Myocyte (in vitro differentiated cells): ENCODE results near the gene KIF1B. TPM values are rescaled to one million over a fixed set of nuclear protein-coding genes. Genes with fewer than 3 reads are reported as not detected.

Experiments
- DNase-seq: peaks from one replicate; pipeline ENCODE4 v3.0.0-alpha.2; 2012; ENCODE audit warnings: low read depth
- total RNA-seq: library from RNA; depleted of rRNA; stranded (reverse); fragments of >200 nt; gene quantifications from 2 replicates; pipeline ENCODE4 v1.2.3, GENCODE V29; 2014

The KIF1B gene
- total RNA-seq, 1 donor from 2014 or later: 155 TPM

DNA sequence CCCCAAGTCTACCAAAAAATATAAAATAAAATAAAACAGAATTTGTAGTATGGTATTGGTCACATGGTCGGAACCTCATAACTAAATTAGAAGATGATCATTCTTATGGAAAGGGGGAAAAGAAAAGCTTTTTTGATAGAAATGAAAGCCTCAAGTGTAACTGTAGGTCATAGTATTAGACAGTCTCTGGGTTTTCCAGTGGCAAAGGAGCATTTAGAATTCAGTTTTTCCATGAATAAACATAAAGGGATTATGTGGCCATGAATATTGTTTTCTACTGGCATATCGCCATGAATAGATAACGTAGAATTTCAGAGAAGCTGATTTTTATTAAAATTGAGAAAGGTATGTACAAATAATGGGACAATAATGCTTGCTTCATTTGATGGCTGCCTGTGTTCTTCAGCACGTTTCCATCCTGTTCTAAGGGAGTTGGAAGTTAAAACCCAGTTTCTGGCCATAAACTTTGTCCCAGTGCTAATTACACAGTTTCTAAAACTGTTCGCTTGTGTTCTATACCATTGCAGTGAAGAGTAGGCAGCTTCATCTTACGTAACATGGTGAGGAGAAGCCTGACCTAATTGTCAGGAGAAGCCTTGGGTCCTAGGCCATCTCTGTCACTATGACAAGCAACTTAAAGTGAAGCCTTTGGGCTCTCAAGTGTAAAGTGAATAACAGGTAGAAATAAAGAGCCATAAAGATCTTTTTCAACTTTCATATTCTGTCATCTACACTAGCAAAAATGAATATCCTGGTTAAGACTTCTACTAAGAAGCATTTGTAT, 118.0 kb downstream of the KIF1B start:
- no peak for DNase-seq

DNA sequence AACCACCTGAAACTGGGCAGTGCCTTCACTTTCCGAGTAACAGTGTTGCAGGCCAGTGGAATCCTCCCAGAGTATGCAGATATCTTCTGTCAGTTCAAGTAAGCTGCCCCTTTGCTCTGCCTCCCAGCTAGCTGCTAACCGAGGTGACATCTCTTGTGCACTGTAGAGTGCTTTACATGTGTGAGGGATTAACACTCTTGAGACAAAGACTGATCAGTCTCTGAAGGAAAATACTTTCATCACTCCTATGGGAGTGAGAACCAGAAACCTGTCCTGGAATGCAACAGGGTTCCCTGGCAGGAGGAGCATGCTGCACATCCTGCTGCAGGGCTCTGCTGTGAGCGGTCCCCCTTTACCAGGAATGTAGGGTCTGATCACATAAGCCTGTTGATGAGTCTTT, 127.1 kb downstream of the KIF1B start:
- no peak for DNase-seq

GRCh38 chr1:10338047-10338446, 127.7 kb downstream of the KIF1B start:
- peak; percentile 54 for DNase-seq

- no peak for DNase-seq
Measured at GRCh38 chr1:10338611-10339010, 128.2 kb downstream of the KIF1B start.

GRCh38 chr1:10339036-10339567, 128.7 kb downstream of the KIF1B start:
- DNase-seq: no peak

GRCh38 chr1:10339815-10340214, 129.4 kb downstream of the KIF1B start:
- DNase-seq: peak; percentile 61

GRCh38 chr1:10340930-10341590, 130.7 kb downstream of the KIF1B start:
- DNase-seq: no peak

DNA sequence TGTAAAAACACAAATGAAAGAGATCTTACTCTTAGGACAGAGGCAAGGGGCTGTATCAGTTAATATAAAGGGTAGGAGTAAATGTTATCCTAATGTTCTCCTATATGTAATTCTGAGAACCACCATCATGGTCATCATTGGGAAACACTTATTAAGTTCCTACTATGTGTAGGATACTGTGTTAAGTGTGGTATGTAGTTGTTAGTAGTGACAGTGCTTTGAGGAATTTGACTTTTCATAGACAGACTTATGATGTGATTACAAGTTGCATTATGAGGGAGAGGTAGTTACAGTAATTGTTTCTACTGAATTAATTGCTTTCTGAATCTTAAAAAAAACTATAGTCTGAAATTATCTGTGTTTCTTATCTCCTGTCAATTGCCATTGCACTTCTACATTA, 136.7 kb downstream of the KIF1B start:
- DNase-seq: no peak

DNA sequence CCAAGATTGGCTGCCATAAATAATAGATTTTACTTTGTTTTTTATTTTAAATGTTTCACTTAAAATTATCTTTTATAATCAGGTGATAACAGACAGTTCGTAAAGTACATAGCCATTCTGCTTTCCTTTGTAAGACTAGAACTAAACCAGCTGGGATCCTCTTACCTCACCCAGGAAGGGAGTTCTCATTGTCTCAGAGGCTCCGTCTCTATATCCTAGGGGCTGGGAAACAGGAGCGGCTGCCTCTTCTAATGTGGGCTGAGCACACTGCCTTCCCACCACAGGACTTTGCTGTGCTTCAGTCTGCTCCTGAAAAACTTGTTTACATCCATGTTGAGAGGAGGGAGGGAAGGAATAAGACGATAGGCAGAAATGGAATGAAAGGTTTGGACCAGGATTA, 142.9 kb downstream of the KIF1B start:
- DNase-seq: no peak

DNA sequence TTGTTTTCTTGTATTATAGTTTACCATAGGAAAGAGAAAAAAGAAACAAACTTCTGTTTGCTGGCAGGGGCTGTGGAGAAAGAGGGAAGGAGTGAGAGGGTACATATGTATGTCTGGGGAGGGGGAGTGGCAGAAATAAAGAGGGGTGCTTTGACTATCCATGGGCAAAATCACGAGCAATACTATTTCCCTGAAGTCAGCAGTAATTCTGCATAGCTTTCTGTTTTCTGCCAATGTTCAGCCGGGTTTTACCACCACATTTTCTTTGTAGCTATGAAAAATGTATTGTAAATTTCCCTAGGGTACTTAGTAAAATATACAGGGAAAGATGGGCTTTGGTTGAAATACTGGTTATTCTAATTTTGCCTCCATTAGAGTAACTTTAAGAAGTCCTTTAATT, 143.3 kb downstream of the KIF1B start:
- no peak for DNase-seq

DNA sequence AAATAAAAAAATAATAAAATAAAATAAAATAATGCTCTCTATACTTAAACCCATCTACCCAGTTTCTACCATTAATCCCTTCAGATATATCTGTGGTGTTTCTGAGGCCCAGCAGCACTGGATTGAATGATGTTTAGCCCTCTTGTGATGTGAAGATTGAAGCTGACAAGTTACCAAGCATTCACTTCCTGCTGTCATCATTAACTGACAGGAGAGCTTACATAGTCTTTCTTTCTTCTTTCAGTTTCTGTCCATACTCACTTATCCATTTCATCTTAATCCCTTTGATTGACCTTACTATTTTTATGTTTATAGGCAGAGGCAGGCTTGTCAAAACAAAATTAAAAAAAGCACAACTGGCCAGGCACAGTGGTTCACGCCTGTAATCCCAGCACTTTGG, 149.7 kb downstream of the KIF1B start:
- DNase-seq: no peak

DNA sequence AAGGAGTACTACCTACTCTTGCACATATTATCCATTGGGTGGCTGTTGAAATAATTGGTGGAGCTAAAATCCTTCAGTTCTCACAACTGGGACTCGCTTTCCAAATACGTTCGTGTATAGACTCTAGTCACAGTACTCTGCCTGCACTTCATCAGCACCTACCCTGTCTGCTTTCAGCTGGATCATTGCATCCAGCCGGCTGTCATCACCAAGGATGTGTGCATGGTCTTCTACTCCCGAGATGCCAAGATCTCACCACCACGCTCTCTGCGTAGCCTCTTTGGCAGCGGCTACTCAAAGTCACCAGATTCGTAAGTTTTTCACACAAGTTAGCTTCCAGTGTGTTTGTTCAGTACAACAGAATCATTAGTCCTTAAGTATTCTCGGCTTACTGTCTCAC, 151.1 kb downstream of the KIF1B start:
- DNase-seq: no peak

GRCh38 chr1:10368194-10368593, 157.8 kb downstream of the KIF1B start:
- DNase-seq: no peak

DNA sequence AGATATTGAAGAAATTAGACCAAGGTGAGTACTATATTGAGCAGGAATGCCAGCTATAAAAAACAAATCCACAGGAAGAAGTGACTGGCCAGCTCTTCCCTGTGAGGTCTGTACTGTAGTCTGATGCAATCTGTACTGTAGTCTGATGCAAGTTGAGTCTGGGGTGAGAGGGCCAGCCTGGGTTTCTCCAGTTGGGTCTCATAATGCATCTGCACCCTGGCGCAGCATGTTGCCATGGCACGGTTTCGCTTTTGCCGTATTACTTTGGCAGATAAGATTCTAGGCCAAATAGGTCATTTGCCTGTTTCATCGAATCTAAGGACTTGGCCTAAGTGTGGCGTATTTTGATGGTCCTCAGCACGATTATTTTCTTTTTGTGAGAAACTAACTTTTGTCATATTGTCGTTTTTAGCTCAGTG, 164.1 kb downstream of the KIF1B start:
- no peak for DNase-seq

- DNase-seq: peak; percentile 84
Measured at GRCh38 chr1:10377365-10378029, 167.1 kb downstream of the KIF1B start.

- DNase-seq: no peak
Measured at GRCh38 chr1:10378081-10378841, 167.9 kb downstream of the KIF1B start.

DNA sequence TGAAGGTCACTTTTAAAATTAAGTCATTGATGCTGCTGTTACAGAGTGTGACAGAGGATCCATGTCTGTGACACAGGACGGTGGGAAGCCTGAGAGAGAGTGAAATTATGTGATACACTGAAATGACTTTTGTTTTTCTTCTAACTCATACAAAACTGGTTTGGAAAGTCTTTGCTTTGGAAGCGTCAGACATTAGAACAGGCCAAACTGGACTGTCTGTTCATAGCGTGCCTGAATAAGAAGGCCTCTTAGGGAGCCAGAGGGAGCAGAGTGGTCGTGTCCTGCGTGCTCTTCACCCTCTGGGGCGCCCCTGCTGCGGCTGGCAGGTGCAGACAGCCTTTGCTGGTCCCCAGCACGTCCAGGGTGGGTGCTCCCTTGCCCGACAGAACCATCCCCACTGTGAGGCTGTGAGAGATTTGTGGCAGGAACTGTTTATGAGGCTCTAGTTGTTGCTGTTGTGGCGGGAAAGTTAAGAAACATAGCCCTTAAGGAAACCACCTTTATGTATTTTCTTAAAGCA, 168.8 kb downstream of the KIF1B start:
- DNase-seq: no peak

GRCh38 chr1:10379676-10380075, 169.3 kb downstream of the KIF1B start:
- no peak for DNase-seq

DNA sequence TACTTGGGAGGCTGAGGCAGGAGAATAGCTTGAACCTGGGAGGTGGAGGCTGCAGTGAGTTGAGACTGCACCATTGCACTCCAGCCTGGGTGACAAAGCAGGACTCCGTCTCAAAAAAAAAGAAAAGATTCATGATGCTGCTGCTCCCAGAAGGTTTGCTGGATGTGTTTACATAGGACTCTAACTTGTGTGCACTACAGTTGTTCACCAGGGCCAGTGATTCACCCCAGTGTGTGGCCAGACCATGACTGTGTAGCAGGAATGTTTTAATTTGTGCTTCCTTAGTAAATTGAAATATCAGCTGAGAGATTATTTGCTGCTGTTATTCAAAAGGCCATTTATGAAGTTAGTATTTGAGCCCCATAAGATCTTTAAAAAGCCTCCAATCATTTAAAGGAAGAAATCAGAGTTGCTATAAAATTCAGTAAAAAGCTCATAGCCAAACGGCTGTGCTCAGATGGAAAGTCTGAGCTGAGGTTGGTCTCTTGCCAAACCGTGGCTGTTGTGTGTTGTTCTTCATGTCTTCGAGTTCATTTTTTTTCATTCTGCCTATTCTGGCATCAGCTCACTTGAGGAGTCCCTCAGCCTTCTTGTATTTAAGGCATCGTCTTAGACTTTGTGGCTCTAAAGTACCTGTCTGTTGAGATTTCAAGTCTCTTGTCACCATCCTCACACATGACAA, 170.4 kb downstream of the KIF1B start:
- peak; percentile 70 for DNase-seq

GRCh38 chr1:10383630-10384029, 173.3 kb downstream of the KIF1B start:
- no peak for DNase-seq

GRCh38 chr1:10384219-10384618, 173.8 kb downstream of the KIF1B start:
- no peak for DNase-seq
